HS-5 (cell line): ENCODE measurements around the gene FKBP5.

ENCODE experiments used
- DNase-seq: peaks from one replicate; pipeline ENCODE4 v3.0.0-alpha.2; 2012; ENCODE audit warnings: low read depth

Gene FKBP5

DNA sequence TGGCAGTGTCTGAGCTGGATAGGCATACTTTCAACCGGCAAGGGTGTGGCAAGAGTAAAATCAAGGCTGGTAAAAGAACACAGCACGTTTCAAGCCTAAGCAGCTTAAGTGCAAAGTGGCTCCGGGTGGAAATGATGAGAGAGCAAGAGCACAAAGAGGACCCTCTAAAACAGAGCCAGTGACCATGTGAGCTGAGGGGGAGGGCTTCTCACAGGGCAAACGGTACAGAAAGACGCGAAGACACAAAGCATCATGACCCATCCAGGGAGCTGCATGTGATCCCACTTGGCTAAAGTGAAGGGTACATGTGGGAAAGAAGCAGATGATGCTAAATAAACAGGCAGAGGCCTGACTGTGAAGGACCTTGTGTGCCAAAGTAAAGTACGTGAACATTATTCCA lies 25.7 kb downstream of the FKBP5 start:
- DNase-seq, result no peak

DNA sequence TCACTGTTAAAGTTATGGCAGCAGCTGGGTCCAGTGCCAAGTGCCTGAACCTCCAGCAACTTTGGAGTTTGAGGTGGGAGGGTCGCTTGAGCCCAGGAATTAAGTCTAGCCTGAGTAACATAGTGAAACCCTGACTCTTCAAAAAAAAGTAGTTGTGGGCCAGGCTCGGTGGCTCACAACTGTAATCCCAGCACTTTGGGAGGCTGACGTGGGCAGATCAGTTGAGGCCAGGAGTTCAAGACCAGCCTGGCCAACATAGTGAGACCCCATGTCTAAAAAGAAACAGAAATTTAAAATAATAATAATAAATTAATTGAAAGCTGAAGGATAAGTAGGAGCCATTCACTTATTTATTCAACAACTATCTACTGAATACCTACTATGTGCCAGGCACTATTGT lies 33.8 kb downstream of the FKBP5 start:
- no peak for DNase-seq

GRCh38 chr6:35651244-35651643 lies 37.5 kb downstream of the FKBP5 start:
- no peak for DNase-seq

DNA sequence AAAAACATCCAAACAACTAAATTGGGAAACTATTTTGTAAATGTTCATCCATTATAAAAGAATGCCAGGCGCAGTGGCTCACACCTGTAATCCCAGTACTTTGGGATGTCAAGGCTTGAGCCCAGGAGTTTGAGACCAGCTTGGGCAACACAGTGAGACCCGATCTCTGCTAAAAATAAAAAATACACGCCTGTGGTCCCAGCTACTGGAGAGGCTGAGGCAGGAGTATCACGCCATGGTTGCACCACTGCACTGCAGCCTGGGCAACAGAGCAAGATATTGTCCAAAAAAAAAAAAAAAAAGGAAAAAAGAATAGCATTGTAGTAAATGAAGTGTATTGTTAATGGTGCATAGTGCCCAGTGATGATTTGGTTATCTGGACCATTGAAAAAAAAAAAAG lies 38.7 kb downstream of the FKBP5 start:
- DNase-seq, result no peak

DNA sequence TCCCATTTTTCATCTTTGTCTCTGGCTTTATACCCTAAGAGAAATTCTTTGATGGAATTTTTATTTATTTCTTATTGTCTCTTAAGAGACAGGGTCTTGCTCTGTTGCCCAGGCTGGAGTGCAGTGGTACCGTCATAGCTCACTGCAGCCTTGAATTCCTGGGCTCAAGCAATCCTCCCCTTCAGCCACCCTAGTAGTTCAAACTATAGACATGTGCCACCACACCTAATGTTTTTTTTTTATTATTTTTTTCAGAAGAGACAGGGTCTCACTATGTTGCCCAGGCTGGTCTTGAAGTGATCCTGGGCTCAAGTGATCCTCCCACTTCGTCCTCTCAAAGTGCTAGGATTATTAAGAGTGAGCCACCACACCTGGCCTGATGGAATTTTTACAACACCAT lies 40.5 kb downstream of the FKBP5 start:
- no peak for DNase-seq

DNA sequence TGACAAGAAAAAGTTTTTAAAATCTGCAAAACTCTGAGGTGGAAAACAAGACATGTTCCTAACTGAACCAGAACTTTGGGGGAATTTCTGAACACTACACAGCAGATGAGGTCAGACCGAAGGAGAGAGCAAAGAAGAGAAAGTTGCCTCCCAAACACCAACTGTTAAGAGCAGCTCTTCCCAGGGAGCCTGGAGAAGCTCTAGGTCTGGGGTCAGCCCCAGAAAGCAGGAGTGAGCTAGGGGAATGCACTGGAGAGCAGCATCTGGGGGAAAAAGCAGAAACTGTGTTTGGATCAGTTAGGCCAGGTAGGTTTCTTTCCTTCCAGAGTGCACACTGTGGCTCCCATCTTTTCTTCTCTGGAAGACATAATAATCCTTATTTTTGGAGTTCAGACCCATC lies 41.3 kb downstream of the FKBP5 start:
- DNase-seq, result no peak

GRCh38 chr6:35643162-35643535 lies 45.6 kb downstream of the FKBP5 start:
- no peak for DNase-seq

DNA sequence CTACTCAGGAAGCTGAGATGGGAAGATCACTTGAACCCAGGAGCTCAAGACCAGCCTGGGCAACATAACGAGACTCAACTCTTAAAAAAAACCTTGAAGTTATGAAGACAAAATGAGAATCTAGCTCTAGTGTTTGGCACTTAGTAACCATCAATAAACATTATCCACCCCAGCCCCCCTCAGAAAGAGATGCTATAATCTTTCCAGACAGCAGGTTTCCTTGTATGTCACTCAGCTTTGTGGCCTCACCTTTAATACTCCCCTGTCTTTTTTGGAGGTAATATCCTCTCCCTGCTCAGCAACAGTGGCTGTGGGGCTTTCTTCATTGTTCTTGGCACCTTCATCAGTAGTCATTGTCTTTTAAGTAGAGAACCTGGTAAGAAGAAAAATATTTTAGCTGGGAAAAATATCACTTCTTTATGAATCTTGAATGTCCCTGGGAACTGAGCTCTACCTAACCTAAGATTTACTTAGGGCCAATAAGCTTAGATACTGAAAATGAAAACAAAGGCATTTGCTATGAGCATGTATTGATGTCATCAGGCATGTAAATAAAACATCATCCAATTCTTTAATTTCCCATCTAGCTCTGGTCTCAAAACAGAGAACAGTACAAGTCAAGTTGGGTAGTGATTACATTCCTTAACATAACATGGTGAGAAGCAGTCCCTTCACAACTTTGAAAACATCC lies 46.1 kb downstream of the FKBP5 start:
- no peak for DNase-seq

DNA sequence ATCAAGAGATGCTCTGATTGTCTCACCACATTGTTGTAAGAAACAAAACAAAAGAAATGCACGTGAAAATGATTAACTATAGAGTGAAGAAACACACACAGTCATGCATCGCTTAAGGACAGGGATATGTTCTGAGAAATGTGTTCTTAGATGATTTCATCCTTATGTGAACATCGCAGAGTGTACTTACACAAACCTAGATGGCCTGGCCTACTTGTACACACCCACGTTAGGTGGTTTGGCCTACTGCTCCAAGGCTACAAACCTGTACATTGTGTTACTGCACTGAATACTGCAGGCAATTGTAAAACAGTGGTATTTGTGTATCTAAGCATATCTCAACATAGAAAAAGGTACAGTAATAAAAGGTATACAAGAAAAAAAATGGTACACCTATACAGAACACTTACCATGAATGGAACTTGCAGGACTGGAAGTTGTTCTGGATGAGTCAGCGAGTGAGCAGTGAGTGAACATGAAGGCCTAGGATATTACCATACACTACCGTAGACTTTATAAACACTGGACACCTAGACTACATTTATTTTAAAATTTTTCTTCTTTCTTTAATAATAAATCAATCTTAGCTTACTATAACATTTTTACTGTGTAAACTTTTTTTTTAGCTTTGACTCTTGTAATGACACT lies 48.6 kb downstream of the FKBP5 start:
- no peak for DNase-seq

DNA sequence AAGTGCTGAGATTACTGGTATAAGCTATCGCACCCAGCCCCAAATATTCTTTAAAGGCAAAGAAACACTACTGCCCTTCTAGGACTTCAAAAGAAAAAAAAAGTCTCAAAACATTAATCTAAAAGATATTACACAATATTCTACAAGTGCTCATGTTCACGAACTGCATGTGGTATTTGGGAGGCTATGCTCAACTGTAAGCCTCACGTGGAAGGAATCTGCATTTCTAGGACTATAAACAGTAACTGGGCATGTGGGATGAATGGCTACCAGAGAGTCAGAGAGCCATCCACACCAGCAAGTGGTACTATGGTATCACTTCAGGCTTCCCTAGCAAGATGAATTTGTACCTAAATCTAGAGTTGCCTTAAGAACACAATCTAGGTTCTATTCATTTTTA lies 50.0 kb downstream of the FKBP5 start:
- no peak for DNase-seq

DNA sequence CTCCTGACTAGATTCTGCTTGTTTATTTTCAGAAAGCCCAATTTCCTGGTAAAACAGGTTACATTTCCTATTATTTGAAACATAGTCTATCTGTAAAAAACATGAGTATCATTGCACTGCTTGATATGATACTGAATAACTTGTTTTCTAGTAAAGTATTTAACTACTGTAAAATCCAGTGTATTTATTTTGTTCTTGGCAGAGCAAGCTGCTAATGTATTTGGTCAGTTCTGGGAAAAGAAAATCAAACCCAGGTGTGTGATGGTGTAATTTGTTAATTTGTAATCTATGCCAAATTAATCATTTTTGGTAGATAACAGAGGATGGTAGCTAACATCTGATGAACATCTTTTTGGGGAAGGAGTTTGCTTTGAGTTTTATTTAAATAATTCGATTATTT lies 50.8 kb downstream of the FKBP5 start:
- DNase-seq, result no peak

DNA sequence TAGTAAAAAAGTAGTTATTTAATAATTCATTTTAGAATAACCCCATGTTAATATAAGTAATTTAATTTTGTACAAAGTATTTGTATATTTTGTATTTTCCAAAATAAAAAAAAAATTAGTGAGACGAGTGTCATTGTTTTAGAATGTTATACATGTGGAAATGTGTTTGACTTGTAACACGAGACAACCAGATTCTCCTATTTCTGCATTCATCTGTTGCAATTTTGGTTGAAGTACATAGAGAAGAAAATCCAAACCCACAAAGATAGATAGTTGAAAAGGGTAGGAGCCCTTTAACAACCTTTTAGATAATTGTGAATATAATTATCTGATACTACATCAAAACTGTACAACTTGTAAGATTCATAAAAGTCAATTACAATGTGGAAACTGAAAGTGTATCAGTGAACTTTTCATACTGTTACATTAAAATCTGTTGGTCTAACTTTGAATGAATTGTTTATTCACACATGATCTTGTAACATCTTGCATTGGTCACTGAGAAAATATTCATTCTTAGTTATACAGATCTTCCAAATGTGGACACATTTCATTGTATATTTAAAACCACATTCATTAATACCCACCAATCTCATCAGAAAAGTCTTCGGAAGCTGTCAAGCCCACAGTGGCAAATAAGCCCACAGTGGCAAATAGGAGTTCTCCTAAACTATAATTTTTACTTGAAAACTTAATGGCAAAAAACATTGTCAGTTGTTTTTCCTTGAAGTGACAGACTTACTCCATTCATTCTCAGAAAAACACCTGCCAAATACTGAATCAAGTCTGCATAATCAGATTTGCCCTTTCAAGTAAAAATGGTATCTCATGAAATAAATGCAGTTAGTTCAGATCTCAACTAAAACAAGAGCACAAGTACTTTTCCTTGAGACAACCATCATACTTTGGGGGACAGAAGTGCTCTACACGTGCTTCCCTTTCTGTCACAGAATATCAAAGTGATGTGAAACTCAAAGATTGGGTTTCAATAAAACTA lies 52.8 kb downstream of the FKBP5 start:
- DNase-seq, result no peak

GRCh38 chr6:35634316-35634715 lies 54.4 kb downstream of the FKBP5 start:
- no peak for DNase-seq

DNA sequence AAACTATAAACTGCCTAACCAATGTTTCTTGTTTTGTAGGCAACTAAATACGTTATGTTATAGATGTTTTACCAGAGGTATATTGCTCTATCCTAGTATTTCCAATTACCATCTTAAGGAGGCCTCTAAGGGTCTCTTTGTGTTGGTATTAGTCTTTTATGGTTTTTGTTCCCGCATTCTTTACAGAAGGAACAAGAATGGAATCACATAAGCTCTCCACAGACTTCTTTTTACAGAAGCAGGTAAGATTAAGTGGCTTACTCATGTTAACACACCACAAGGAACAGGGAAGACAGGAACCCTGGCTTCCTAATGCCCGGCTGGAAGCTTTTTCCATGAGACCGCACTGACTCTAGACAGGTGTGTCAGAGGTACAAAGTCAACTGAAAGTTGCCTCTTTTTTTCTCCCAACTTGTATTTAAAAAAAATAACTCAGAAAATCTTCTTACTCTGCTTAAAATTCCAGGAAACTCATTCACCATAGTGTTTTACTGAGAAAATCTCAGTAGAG lies 55.1 kb downstream of the FKBP5 start:
- DNase-seq, result no peak

DNA sequence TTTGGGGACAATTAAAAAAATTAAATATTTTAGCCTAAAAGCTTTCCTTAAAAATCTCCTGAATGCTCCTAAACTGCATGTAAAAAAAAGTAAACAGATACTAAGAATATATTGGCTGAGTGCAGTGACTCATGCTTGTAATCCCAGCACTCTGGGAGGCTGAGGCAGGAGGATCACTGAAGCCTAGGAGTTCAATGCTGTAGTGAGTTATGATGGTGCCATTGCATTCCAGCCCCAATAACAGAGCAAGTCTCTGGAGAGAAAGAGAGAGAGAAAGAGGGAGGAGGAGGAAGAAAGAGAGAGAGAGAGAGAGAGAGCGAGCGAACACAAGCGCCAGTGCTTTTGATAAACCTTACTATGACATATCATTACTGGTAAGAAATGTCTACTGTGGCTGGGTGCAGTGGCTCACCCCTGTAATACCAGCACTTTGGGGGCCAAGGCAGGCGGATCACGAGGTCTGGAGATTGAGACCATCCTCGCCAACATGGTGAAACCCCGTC lies 58.8 kb downstream of the FKBP5 start:
- no peak for DNase-seq

DNA sequence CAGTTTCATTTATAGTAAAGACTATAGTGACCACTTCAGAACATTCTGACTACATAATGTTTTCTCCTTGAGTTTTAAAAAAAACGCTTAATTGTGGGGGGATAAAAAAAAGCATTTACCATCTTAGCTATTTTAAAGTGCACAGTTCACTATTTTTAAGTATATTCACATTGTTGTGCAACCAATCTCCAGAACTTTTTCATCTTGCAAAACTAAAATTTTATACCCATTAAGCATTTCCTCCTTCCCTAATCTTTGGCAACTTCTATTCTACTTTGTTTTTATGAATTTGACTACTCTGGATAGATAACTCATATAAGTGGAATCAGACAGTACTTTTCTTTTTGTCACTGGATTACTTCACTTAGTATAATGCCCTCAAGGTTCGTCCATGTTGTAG lies 62.3 kb downstream of the FKBP5 start:
- DNase-seq, result no peak

- no peak for DNase-seq
Measured at GRCh38 chr6:35624341-35625070, 64.2 kb downstream of the FKBP5 start.

GRCh38 chr6:35622283-35622682 lies 66.4 kb downstream of the FKBP5 start:
- DNase-seq, result no peak

GRCh38 chr6:35620706-35621105 lies 68.0 kb downstream of the FKBP5 start:
- no peak for DNase-seq

GRCh38 chr6:35613762-35614161 lies 75.0 kb downstream of the FKBP5 start:
- no peak for DNase-seq

DNA sequence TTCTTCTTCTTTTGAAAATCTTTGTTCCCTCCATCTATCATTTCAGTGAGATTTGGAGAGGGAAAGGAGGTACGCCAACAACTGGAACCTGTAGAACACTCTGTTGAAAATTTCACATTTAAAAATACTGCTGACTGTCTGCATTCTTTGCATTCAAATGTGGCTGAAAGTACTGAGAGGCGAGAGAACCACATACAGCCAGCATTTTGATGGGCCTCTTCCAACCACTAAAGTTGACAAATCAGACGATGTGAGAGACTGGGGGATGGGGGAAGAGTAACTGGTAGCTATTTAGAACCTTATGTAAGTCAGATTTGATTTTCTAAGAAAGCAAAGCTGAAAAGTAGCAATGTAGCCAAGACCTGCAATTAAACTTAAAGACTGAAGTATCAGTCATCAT lies 77.5 kb downstream of the FKBP5 start:
- no peak for DNase-seq

DNA sequence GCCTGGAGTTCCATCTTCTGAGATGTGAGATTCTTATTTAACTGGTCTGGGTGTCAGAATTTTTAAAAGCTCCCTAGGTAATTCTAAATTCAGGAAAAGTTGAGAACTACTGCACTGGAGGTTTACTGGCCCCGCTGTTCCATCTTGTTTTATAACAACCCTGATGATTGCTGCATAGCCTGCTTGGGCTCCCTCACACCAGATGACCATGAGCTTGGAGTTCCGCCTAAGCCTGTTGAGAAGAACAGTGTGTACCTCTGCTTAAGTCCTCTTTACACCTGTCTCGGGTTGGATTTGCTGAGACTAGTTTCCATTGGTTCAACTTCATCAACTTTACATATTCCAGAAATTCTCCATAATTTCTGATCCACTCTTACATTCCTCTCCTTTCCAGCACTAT lies 77.9 kb downstream of the FKBP5 start:
- no peak for DNase-seq
